Testis (tissue), 3 donors: ENCODE data around the gene SAT2. TPM values are rescaled to one million over a fixed set of nuclear protein-coding genes. Genes with fewer than 3 reads are reported as not detected.

Experiments used
- DNase-seq: peaks from one replicate; pipeline ENCODE4 v3.0.0-alpha.2; 2019
- H3K27ac ChIP-seq, 2 donors: fragments of 200-600 bp; sonication (generic); one replicate each; pipeline ENCODE4 v1.5.1; 2019
- H3K27me3 ChIP-seq: fragments of 200-600 bp; sonication (generic); one replicate; pipeline ENCODE4 v1.5.1; 2019
- H3K36me3 ChIP-seq: fragments of 200-600 bp; sonication (generic); one replicate; pipeline ENCODE4 v1.5.1; 2017; ENCODE audit warnings: low read depth; ENCODE audit errors: missing control alignments
- H3K4me1 ChIP-seq: fragments of 200-600 bp; sonication (generic); one replicate; pipeline ENCODE4 v1.5.1; 2019
- H3K4me3 ChIP-seq, 2 donors: fragments of 200-600 bp; sonication (generic); one replicate each; pipeline ENCODE4 v1.5.1; 2017 to 2019
- H3K9me3 ChIP-seq: fragments of 200-600 bp; sonication (generic); one replicate; pipeline ENCODE4 v1.5.1; 2017
- CTCF ChIP-seq, 3 experiments: fragments of 450-650 bp in 2 of 3; fragments of 200-600 bp in 1 of 3; sonication (generic) in 1 of 3; IDR thresholded peaks; one replicate each; pipeline ENCODE4 v1.5.1; 2016 to 2019; ENCODE audit warnings: antibody characterized with exemption in 3 of 3, mild to moderate bottlenecking in 2 of 3, moderate library complexity in 1 of 3
- POLR2A ChIP-seq: fragments of 450-650 bp; IDR thresholded peaks from one replicate; pipeline ENCODE4 v1.6.1; 2017; ENCODE audit warnings: antibody characterized with exemption, mild to moderate bottlenecking, moderate library complexity
- WGBS, 2 donors: methylation state at CpG; one replicate each; pipeline ENCODE4 v1.1.5; 2018; 5-methylcytosine and 5-hydroxymethylcytosine counted together
- intact Hi-C: fragments of 100-400 bp; cut with DNase I; formaldehyde crosslinking; loops from one replicate; pipeline ENCODE4 v1.15.1; 2023; ENCODE audit warnings: low total_unique reads
- polyA plus RNA-seq: library from polyadenylated mRNA; stranded (reverse); fragments of 350-450 nt; fragmentation: Illumina TruSeq; extraction: RNeasy Lipid Tissue Mini Kit (QIAGEN cat#74804); gene quantifications from one replicate; pipeline ENCODE4 v1.2.3, GENCODE V29; 2014; ENCODE audit warnings: low read depth, low replicate concordance; ENCODE audit not compliant: insufficient read depth
- total RNA-seq, 2 donors: library from RNA; depleted of rRNA; stranded (reverse); fragments of >200 nt; gene quantifications; one replicate each; pipeline ENCODE4 v1.2.3, GENCODE V29; 2016

Gene SAT2
- total and polyA plus RNA-seq, 3 donors from 2014 or later = 108 to 128 (median 112) TPM

- Histone ChIP-seq H3K27me3 (no peaks in the 10 kb centered on the region), H3K9me3 (no peaks in the 10 kb centered on the region), H3K4me1 (peaks cover 2% of the 10 kb centered on the region), H3K4me3 (no peak overlapping the region), H3K27ac (no peak overlapping the region), H3K36me3 (no peaks in the 10 kb centered on the region)
- WGBS, 2 donors = 88 to 92% methylated on average over 5 of the region's 5 CpGs
- DNase-seq = no peak
- intact Hi-C loops = no loop called here
- TF ChIP-seq CTCF (IDR thresholded peaks at IDR 0.05) (no peak), POLR2A (no peak)
Observed at GRCh38 chr17:7591596-7591995, 36.0 kb downstream of the SAT2 start.

GRCh38 chr17:7590743-7591142, 36.9 kb downstream of the SAT2 start:
- Histone ChIP-seq H3K36me3 (no peaks in the 10 kb centered on the region), H3K4me1 (peaks cover 2% of the 10 kb centered on the region), H3K27ac (no peak overlapping the region), H3K27me3 (no peaks in the 10 kb centered on the region), H3K9me3 (no peaks in the 10 kb centered on the region), H3K4me3 (no peak overlapping the region)
- TF ChIP-seq CTCF (IDR thresholded peaks at IDR 0.05) = no peak
- no peak for TF ChIP-seq POLR2A
- intact Hi-C loops = no loop called here
- DNase-seq = no peak
- WGBS, 2 donors = 53 to 80% methylated on average over 3 to 4 of the region's 4 CpGs

- 43 to 59% methylated on average over 17 to 24 of the region's 24 CpGs for WGBS, 2 donors
- Histone ChIP-seq H3K4me1 (peaks cover 2% of the 10 kb centered on the region), H3K9me3 (no peaks in the 10 kb centered on the region), H3K27me3 (no peaks in the 10 kb centered on the region), H3K36me3 (no peaks in the 10 kb centered on the region), H3K4me3 (peak within 1 kb of the TSS; percentile 47 to 61), H3K27ac (peak within 1 kb of the TSS; percentile 28 to 53)
- TF ChIP-seq POLR2A (no peak), CTCF (IDR thresholded peaks at IDR 0.05) (no peak)
- intact Hi-C loops = no loop called here
- DNase-seq = no peak
Observed at GRCh38 chr17:7589891-7590691, 37.5 kb downstream of the SAT2 start, which contains the start of gene SOX15. SOX15 (minus strand) TSS chr17:7590094; CDS start chr17:7589676, 418 bp downstream.

GRCh38 chr17:7589204-7589868, 38.3 kb downstream of the SAT2 start:
- TF ChIP-seq POLR2A = no peak
- TF ChIP-seq CTCF (IDR thresholded peaks at IDR 0.05) = peak; percentile 81 to 89 (median 87)
- Histone ChIP-seq H3K9me3 (no peaks in the 10 kb centered on the region), H3K4me1 (peaks cover 8% of the 10 kb centered on the region), H3K27ac (peak overlapping the region; percentile 28 to 53), H3K27me3 (no peaks in the 10 kb centered on the region), H3K4me3 (peak overlapping the region; percentile 47 to 61), H3K36me3 (no peaks in the 10 kb centered on the region)
- DNase-seq = peak; percentile 90
- intact Hi-C loops = no loop called here
- 20 to 39% methylated on average over 22 to 23 of the region's 56 CpGs for WGBS, 2 donors
